Osteoblast (primary cell): ENCODE data around the gene EEF2. TPM values are rescaled to one million over a fixed set of nuclear protein-coding genes. Genes with fewer than 3 reads are reported as not detected.

ENCODE experiments used
- DNase-seq: peaks from one replicate; pipeline ENCODE4 v3.0.0; 2011; ENCODE audit warnings: low spot score, mixed read lengths; ENCODE audit not compliant: insufficient read length; ENCODE audit errors: missing footprints
- H2AFZ ChIP-seq: 2 replicates; pipeline ENCODE4 v1.6.0; 2011; ENCODE audit warnings: mild to moderate bottlenecking, low read length
- H3K27ac ChIP-seq: 2 replicates; pipeline ENCODE4 v1.5.1; 2011; ENCODE audit warnings: mild to moderate bottlenecking, low read depth, low read length, moderate library complexity
- H3K27me3 ChIP-seq: 2 replicates; pipeline ENCODE4 v1.6.0; 2012; ENCODE audit warnings: mild to moderate bottlenecking, control low read depth, inconsistent platforms, low read length, moderate library complexity; ENCODE audit not compliant: insufficient read depth
- H3K36me3 ChIP-seq: 2 replicates; pipeline ENCODE4 v1.5.1; 2011; ENCODE audit warnings: mild to moderate bottlenecking, low read length, control low read depth, moderate library complexity; ENCODE audit not compliant: insufficient read depth
- H3K4me1 ChIP-seq: 2 replicates; pipeline ENCODE4 v1.5.1; 2011; ENCODE audit warnings: mild to moderate bottlenecking, low read length, control low read depth, moderate library complexity; ENCODE audit not compliant: insufficient read depth
- H3K4me2 ChIP-seq: 2 replicates; pipeline ENCODE4 v1.6.0; 2011; ENCODE audit warnings: mild to moderate bottlenecking, low read length; ENCODE audit not compliant: insufficient read depth
- H3K4me3 ChIP-seq: fragments of 200-600 bp; sonication (generic); 3 replicates; pipeline ENCODE4 v1.5.1; 2012; ENCODE audit warnings: mild to moderate bottlenecking, low read length, inconsistent platforms; ENCODE audit not compliant: insufficient read depth
- H3K79me2 ChIP-seq: 2 replicates; pipeline ENCODE4 v1.6.0; 2012; ENCODE audit warnings: mild to moderate bottlenecking, low read length, control low read depth, inconsistent platforms; ENCODE audit not compliant: insufficient read depth
- H3K9me3 ChIP-seq: 2 replicates; pipeline ENCODE4 v1.5.1; 2011; ENCODE audit warnings: low read depth, low read length, control low read depth
- H4K20me1 ChIP-seq: 2 replicates; pipeline ENCODE4 v1.6.0; 2012; ENCODE audit warnings: mild to moderate bottlenecking, low read length, control low read depth; ENCODE audit not compliant: insufficient read depth
- CTCF ChIP-seq: IDR thresholded peaks from 2 replicates; pipeline ENCODE4 v1.5.1; 2011; ENCODE audit warnings: mild to moderate bottlenecking, low read depth, low read length, moderate library complexity; ENCODE audit errors: extremely low read depth
- total RNA-seq: library from RNA; depleted of rRNA; stranded (reverse); fragments of >200 nt; gene quantifications from 2 replicates; pipeline ENCODE4 v1.2.3, GENCODE V29; 2012

Gene EEF2
- total RNA-seq, 1 donor = 2,968 TPM

GRCh38 chr19:3982701-3983541 lies 2.3 kb downstream of the EEF2 start:
- no peak for TF ChIP-seq CTCF
- H4K20me1 ChIP-seq = peaks cover 71% of the 10 kb centered on the region
- no peak overlapping the region for H2AFZ ChIP-seq
- no peaks in the 10 kb centered on the region for H3K9me3 ChIP-seq
- peaks cover 69% of the 10 kb centered on the region for H3K36me3 ChIP-seq
- H3K79me2 ChIP-seq = peaks cover 71% of the 10 kb centered on the region
- peak overlapping the region; percentile 98 for H3K27ac ChIP-seq
- H3K4me2 ChIP-seq = peak overlapping the region; percentile 99
- H3K27me3 ChIP-seq = no peaks in the 10 kb centered on the region
- H3K4me3 ChIP-seq = peak overlapping the region; percentile 100
- DNase-seq = peak; percentile 94
- H3K4me1 ChIP-seq = peaks cover 40% of the 10 kb centered on the region

- Histone ChIP-seq H3K79me2 (peaks cover 80% of the 10 kb centered on the region), H4K20me1 (peaks cover 80% of the 10 kb centered on the region), H3K27ac (peak overlapping the region; percentile 98), H3K4me1 (peaks cover 33% of the 10 kb centered on the region), H3K27me3 (no peaks in the 10 kb centered on the region), H3K4me2 (peak overlapping the region; percentile 99), H3K36me3 (peaks cover 78% of the 10 kb centered on the region), H2AFZ (no peak overlapping the region), H3K9me3 (no peaks in the 10 kb centered on the region), H3K4me3 (peak overlapping the region; percentile 100)
- DNase-seq = peak; percentile 81
- TF ChIP-seq CTCF = no peak
Measured at GRCh38 chr19:3981736-3982681, 3.3 kb downstream of the EEF2 start.

DNA sequence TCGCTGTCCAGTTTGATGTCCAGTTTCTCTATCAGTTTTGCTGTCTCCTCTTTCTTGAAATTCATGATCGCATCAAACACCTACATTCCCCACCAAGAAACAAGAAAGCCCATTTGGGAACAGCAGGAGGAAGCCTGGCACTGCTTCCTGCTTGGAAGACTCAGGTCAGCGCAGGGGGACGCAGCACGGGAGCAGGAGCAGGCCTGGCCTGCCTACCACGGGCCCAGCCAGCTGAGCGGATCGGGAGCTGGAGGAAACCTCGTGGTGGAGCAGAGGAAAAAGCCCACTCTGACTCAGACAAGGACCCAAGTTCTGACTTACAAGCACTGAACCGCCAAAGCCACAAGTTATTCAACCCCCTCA lies 3.9 kb downstream of the EEF2 start:
- Histone ChIP-seq H4K20me1 (peaks cover 87% of the 10 kb centered on the region), H3K27me3 (no peaks in the 10 kb centered on the region), H3K27ac (peak overlapping the region; percentile 98), H3K79me2 (peaks cover 87% of the 10 kb centered on the region), H3K36me3 (peaks cover 84% of the 10 kb centered on the region), H3K4me2 (no peak overlapping the region), H3K9me3 (no peaks in the 10 kb centered on the region), H3K4me3 (no peak overlapping the region), H2AFZ (no peak overlapping the region), H3K4me1 (peaks cover 27% of the 10 kb centered on the region)
- TF ChIP-seq CTCF = no peak
- no peak for DNase-seq
